GM21515 (cell line): Measurements from ENCODE around the gene CACNG8.

Source experiments
- ATAC-seq: cut with Tn5 transposase; IDR thresholded peaks from one replicate; pipeline ENCODE4 v1.9.1; 2021; ENCODE audit not compliant: unreplicated experiment

The CACNG8 gene

GRCh38 chr19:53961523-53962356, 997 bp upstream of the CACNG8 start:
- ATAC-seq: no peak

- ATAC-seq: no peak
These were observed 2.4 kb downstream of the CACNG8 start for GRCh38 chr19:53965091-53965490.

GRCh38 chr19:53966931-53967330, 4.2 kb downstream of the CACNG8 start:
- no peak for ATAC-seq

GRCh38 chr19:53969366-53969765, 6.6 kb downstream of the CACNG8 start:
- ATAC-seq: no peak

- ATAC-seq: no peak
These were observed 8.9 kb downstream of the CACNG8 start for GRCh38 chr19:53971673-53972072.

GRCh38 chr19:53977429-53977990, 14.8 kb downstream of the CACNG8 start:
- no peak for ATAC-seq

GRCh38 chr19:53977991-53978731, 15.4 kb downstream of the CACNG8 start:
- ATAC-seq: no peak

GRCh38 chr19:53978975-53979801, 16.5 kb downstream of the CACNG8 start:
- no peak for ATAC-seq

GRCh38 chr19:53980539-53981375, 18.0 kb downstream of the CACNG8 start:
- ATAC-seq: no peak

- no peak for ATAC-seq
These were observed 18.7 kb downstream of the CACNG8 start for GRCh38 chr19:53981376-53981951.

- no peak for ATAC-seq
These were observed 19.3 kb downstream of the CACNG8 start for GRCh38 chr19:53982001-53982451.

- ATAC-seq: no peak
These were observed 19.9 kb downstream of the CACNG8 start for GRCh38 chr19:53982611-53983010.

GRCh38 chr19:53983457-53984289, 20.9 kb downstream of the CACNG8 start:
- no peak for ATAC-seq

GRCh38 chr19:53985863-53986262, 23.1 kb downstream of the CACNG8 start:
- no peak for ATAC-seq

GRCh38 chr19:53988981-53989380, 26.2 kb downstream of the CACNG8 start:
- ATAC-seq: no peak

- no peak for ATAC-seq
These were observed 27.1 kb downstream of the CACNG8 start for GRCh38 chr19:53989600-53990533.

- ATAC-seq: no peak
These were observed 28.7 kb downstream of the CACNG8 start, which contains the start of gene CACNG6 for GRCh38 chr19:53991224-53992113. CACNG6 (plus strand) TSS chr19:53991637; CDS start chr19:53992878, 1,241 bp downstream.
